ENCODE measurements around the gene RP2. TPM values are rescaled to one million over a fixed set of nuclear protein-coding genes. Genes with fewer than 3 reads are reported as not detected.

The RP2 gene
- total RNA-seq, 1 experiment from 2014 or later: 5.7 TPM

- ATAC-seq: peak; percentile 96
- DNase-seq (ENCODE audit: low read depth, low spot score): peak; percentile 52
- TF ChIP-seq MAX (IDR thresholded peaks at IDR 0.05) (peak; percentile 54; the same call in 1 of the 2 replicates), RAD21 (IDR thresholded peaks at IDR 0.05; ENCODE audit: low read depth) (peak; percentile 72), FOSL1 (IDR thresholded peaks at IDR 0.05; ENCODE audit: low read depth) (no peak)
- TF ChIP-seq, protein P1, sequence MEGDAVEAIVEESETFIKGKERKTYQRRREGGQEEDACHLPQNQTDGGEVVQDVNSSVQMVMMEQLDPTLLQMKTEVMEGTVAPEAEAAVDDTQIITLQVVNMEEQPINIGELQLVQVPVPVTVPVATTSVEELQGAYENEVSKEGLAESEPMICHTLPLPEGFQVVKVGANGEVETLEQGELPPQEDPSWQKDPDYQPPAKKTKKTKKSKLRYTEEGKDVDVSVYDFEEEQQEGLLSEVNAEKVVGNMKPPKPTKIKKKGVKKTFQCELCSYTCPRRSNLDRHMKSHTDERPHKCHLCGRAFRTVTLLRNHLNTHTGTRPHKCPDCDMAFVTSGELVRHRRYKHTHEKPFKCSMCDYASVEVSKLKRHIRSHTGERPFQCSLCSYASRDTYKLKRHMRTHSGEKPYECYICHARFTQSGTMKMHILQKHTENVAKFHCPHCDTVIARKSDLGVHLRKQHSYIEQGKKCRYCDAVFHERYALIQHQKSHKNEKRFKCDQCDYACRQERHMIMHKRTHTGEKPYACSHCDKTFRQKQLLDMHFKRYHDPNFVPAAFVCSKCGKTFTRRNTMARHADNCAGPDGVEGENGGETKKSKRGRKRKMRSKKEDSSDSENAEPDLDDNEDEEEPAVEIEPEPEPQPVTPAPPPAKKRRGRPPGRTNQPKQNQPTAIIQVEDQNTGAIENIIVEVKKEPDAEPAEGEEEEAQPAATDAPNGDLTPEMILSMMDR (IDR thresholded peaks at IDR 0.05 in 2 of 3, conservative IDR thresholded peaks at IDR 0.05 in 1 of 3; ENCODE audit: borderline replicate concordance in 1 of 3, insufficient read depth in 1 of 3, low read depth in 2 of 3, low read length in 2 of 3): peak; percentile 53 to 97 (median 60); a peak in 5 of 6 replicates
- H4K20me1 ChIP-seq (ENCODE audit: insufficient read depth): no peaks in the 10 kb centered on the region
- peaks cover 0 to 8% of the 10 kb centered on the region in 2 experiments; a peak in 1 of 4 replicates for H3K4me1 ChIP-seq (ENCODE audit: control insufficient read depth in 1 of 2, insufficient read depth in 2 of 2, low read length in 2 of 2)
- peak overlapping the region; percentile 41 to 55 for H3K4me3 ChIP-seq (replicated peaks in 1 of 2; ENCODE audit: low read depth in 1 of 2, low read length in 2 of 2)
- BruUV-seq (replicated peaks): no TSS peak
- CTCF ChIA-PET: interaction anchor here (0.6 to 2.1 kb wide), 5 partner anchors 8 to 190 kb away, joined by 3 to 6 read pairs (median 4); partner anchors contain the start of gene JADE3
- RAD21 ChIA-PET (ENCODE audit: low non-redundant PET in 1 of 2, low total read pairs in 2 of 2, uncharacterized antibody in 2 of 2, unreplicated experiment in 2 of 2): no interaction called here
- H3K4me2 ChIP-seq (ENCODE audit: low read length): peak overlapping the region; percentile 81
- no peaks in the 10 kb centered on the region for H3K36me3 ChIP-seq (ENCODE audit: control insufficient read depth in 1 of 2, insufficient read depth in 2 of 2, low read length in 2 of 2)
- H3K27me3 ChIP-seq (ENCODE audit: insufficient read depth, low read length): no peaks in the 10 kb centered on the region
- no peak overlapping the region for H3K9ac ChIP-seq (ENCODE audit: low read length)
- H3K9me3 ChIP-seq (ENCODE audit: control insufficient read depth in 1 of 2, insufficient read depth in 1 of 2, low read depth in 1 of 2, low read length in 2 of 2): no peaks in the 10 kb centered on the region
- intact Hi-C loops (cut with micrococcal nuclease): loop anchor here (2.0 kb wide), 1 partner anchor 127 kb away; no protein-coding TSS in a partner anchor
- no peak overlapping the region for H3K27ac ChIP-seq (ENCODE audit: low read depth, low read length)
- H3K9me2 ChIP-seq (ENCODE audit: insufficient read depth): no peaks in the 10 kb centered on the region
- POLR2A ChIA-PET: no interaction called here
- no peaks in the 10 kb centered on the region for H3K79me2 ChIP-seq (ENCODE audit: insufficient read depth, low read length)
- peak overlapping the region; percentile 68 for H2AFZ ChIP-seq (ENCODE audit: low read depth, low read length, poor library complexity, severe bottlenecking)
Observed at GRCh38 chrX:46903458-46904242, 66.8 kb downstream of the RP2 start.

GRCh38 chrX:46904626-46905025, 67.8 kb downstream of the RP2 start:
- Histone ChIP-seq H3K27ac (ENCODE audit: low read depth, low read length) (no peak overlapping the region), H3K9me3 (ENCODE audit: control insufficient read depth in 1 of 2, insufficient read depth in 1 of 2, low read depth in 1 of 2, low read length in 2 of 2) (no peaks in the 10 kb centered on the region), H3K4me1 (ENCODE audit: control insufficient read depth in 1 of 2, insufficient read depth in 2 of 2, low read length in 2 of 2) (peaks cover 0 to 8% of the 10 kb centered on the region in 2 experiments; a peak in 1 of 4 replicates), H2AFZ (ENCODE audit: low read depth, low read length, poor library complexity, severe bottlenecking) (no peak overlapping the region), H3K9ac (ENCODE audit: low read length) (no peak overlapping the region), H3K36me3 (ENCODE audit: control insufficient read depth in 1 of 2, insufficient read depth in 2 of 2, low read length in 2 of 2) (no peaks in the 10 kb centered on the region), H3K27me3 (ENCODE audit: insufficient read depth, low read length) (no peaks in the 10 kb centered on the region), H4K20me1 (ENCODE audit: insufficient read depth) (no peaks in the 10 kb centered on the region), H3K79me2 (ENCODE audit: insufficient read depth, low read length) (no peaks in the 10 kb centered on the region), H3K4me3 (replicated peaks in 1 of 2; ENCODE audit: low read depth in 1 of 2, low read length in 2 of 2) (no peak overlapping the region), H3K4me2 (ENCODE audit: low read length) (no peak overlapping the region), H3K9me2 (ENCODE audit: insufficient read depth) (no peaks in the 10 kb centered on the region)
- no TSS peak for BruUV-seq (replicated peaks)
- ChIA-PET CTCF (interaction anchor here (1.5 to 2.1 kb wide), 2 partner anchors 10 to 189 kb away, joined by 4 to 5 read pairs; no protein-coding TSS in a partner anchor), RAD21 (ENCODE audit: low non-redundant PET in 1 of 2, low total read pairs in 2 of 2, uncharacterized antibody in 2 of 2, unreplicated experiment in 2 of 2) (no interaction called here), POLR2A (no interaction called here)
- ATAC-seq (no peak), DNase-seq (ENCODE audit: low read depth, low spot score) (no peak)
- intact Hi-C loops (cut with micrococcal nuclease): no loop called here
- TF ChIP-seq YY1 (IDR thresholded peaks at IDR 0.05; ENCODE audit: extremely low read depth, insufficient replicate concordance, low read depth, low read length) (no peak), EGR1 (IDR thresholded peaks at IDR 0.05; ENCODE audit: low read depth) (no peak), CEBPB (IDR thresholded peaks at IDR 0.05; ENCODE audit: low read depth) (no peak), JUND (IDR thresholded peaks at IDR 0.05) (no peak), SIN3A (IDR thresholded peaks at IDR 0.05; ENCODE audit: low read depth) (no peak)
- TF ChIP-seq, protein P1 (IDR thresholded peaks at IDR 0.05 in 2 of 3, conservative IDR thresholded peaks at IDR 0.05 in 1 of 3; ENCODE audit: borderline replicate concordance in 1 of 3, insufficient read depth in 1 of 3, low read depth in 2 of 3, low read length in 2 of 3): no peak

Data from HCT116 (cell line).